HG03565 (cell line): ENCODE results near the gene SH3GL3.

ENCODE experiments used
- ATAC-seq: cut with Tn5 transposase; IDR thresholded peaks from one replicate; pipeline ENCODE4 v1.9.1; 2021; ENCODE audit warnings: mild to moderate bottlenecking, moderate library complexity; ENCODE audit not compliant: unreplicated experiment

The SH3GL3 gene

GRCh38 chr15:83458381-83458780 lies 11.2 kb downstream of the SH3GL3 start:
- no peak for ATAC-seq

- no peak for ATAC-seq
Observed at GRCh38 chr15:83462026-83462425, 14.9 kb downstream of the SH3GL3 start.

- no peak for ATAC-seq
Observed at GRCh38 chr15:83462953-83463433, 15.9 kb downstream of the SH3GL3 start.

GRCh38 chr15:83470887-83471286 lies 23.7 kb downstream of the SH3GL3 start:
- no peak for ATAC-seq

- no peak for ATAC-seq
Observed at GRCh38 chr15:83471307-83471866, 24.2 kb downstream of the SH3GL3 start.

- no peak for ATAC-seq
Observed at GRCh38 chr15:83472151-83472550, 25.0 kb downstream of the SH3GL3 start.

GRCh38 chr15:83472797-83473196 lies 25.7 kb downstream of the SH3GL3 start:
- no peak for ATAC-seq

GRCh38 chr15:83474578-83474977 lies 27.4 kb downstream of the SH3GL3 start:
- ATAC-seq, result no peak

GRCh38 chr15:83475551-83475950 lies 28.4 kb downstream of the SH3GL3 start:
- ATAC-seq, result no peak

GRCh38 chr15:83476066-83476465 lies 28.9 kb downstream of the SH3GL3 start:
- no peak for ATAC-seq

- ATAC-seq, result no peak
Observed at GRCh38 chr15:83476708-83477107, 29.6 kb downstream of the SH3GL3 start.

GRCh38 chr15:83477172-83477807 lies 30.1 kb downstream of the SH3GL3 start:
- ATAC-seq, result no peak

GRCh38 chr15:83477808-83478537 lies 30.8 kb downstream of the SH3GL3 start:
- ATAC-seq, result no peak

- ATAC-seq, result no peak
Observed at GRCh38 chr15:83483612-83484011, 36.5 kb downstream of the SH3GL3 start.

GRCh38 chr15:83484636-83485035 lies 37.5 kb downstream of the SH3GL3 start:
- no peak for ATAC-seq

- ATAC-seq, result no peak
Observed at GRCh38 chr15:83486363-83486762, 39.2 kb downstream of the SH3GL3 start.

- no peak for ATAC-seq
Observed at GRCh38 chr15:83487519-83487918, 40.4 kb downstream of the SH3GL3 start.

- ATAC-seq, result no peak
Observed at GRCh38 chr15:83489690-83490089, 42.5 kb downstream of the SH3GL3 start.

- ATAC-seq, result no peak
Observed at GRCh38 chr15:83491486-83491885, 44.3 kb downstream of the SH3GL3 start.

GRCh38 chr15:83496766-83497165 lies 49.6 kb downstream of the SH3GL3 start:
- ATAC-seq, result no peak

GRCh38 chr15:83498374-83498773 lies 51.2 kb downstream of the SH3GL3 start:
- no peak for ATAC-seq

GRCh38 chr15:83498801-83499200 lies 51.7 kb downstream of the SH3GL3 start:
- ATAC-seq, result no peak
